ENCODE data around the gene FAM161A.

GRCh38 chr2:61887717-61888266, 33.9 kb upstream of the FAM161A start:
- TF ChIP-seq, protein P1, sequence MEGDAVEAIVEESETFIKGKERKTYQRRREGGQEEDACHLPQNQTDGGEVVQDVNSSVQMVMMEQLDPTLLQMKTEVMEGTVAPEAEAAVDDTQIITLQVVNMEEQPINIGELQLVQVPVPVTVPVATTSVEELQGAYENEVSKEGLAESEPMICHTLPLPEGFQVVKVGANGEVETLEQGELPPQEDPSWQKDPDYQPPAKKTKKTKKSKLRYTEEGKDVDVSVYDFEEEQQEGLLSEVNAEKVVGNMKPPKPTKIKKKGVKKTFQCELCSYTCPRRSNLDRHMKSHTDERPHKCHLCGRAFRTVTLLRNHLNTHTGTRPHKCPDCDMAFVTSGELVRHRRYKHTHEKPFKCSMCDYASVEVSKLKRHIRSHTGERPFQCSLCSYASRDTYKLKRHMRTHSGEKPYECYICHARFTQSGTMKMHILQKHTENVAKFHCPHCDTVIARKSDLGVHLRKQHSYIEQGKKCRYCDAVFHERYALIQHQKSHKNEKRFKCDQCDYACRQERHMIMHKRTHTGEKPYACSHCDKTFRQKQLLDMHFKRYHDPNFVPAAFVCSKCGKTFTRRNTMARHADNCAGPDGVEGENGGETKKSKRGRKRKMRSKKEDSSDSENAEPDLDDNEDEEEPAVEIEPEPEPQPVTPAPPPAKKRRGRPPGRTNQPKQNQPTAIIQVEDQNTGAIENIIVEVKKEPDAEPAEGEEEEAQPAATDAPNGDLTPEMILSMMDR (IDR thresholded peaks at IDR 0.05; ENCODE audit: insufficient read depth, low read depth, low read length): no peak
- no peak for TF ChIP-seq EZH2 (IDR thresholded peaks at IDR 0.05; ENCODE audit: insufficient read depth, low read length)
